PC-3 (cell line): ENCODE data around the gene KDM7A.

Experiments
- EZH2phosphoT487 ChIP-seq: fragments of 300-600 bp; sonication (generic); IDR thresholded peaks from 2 replicates; pipeline ENCODE4 v1.6.1; 2018; ENCODE audit warnings: mild to moderate bottlenecking, antibody characterized with exemption, low read length, borderline replicate concordance
- TF ChIP-seq, protein P1 (sequence below): fragments of 300-600 bp; sonication (generic); conservative IDR thresholded peaks from 2 replicates; pipeline ENCODE4 v1.5.1; 2017; ENCODE audit warnings: antibody characterized with exemption, low read depth, mild to moderate bottlenecking, low read length

DNA sequence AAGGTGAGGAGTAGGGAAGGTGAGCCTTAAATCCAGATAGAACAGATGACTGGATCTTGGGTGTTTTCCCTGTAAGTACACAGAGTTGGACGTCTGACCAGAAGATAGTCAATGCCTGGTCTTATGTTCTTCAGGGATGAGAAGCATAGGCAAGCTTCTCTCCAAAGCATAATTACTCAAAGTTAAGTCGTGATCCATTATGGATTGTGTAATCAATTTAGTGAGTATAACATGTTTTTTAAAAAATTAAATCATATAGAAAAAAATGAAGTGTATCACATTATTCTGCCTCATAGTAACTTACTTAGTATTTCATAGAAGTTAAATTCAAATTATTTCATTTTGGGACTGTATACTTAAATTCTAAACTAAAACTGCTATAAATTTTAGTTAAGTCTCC lies 39.7 kb downstream of the KDM7A start:
- TF ChIP-seq, protein P1, sequence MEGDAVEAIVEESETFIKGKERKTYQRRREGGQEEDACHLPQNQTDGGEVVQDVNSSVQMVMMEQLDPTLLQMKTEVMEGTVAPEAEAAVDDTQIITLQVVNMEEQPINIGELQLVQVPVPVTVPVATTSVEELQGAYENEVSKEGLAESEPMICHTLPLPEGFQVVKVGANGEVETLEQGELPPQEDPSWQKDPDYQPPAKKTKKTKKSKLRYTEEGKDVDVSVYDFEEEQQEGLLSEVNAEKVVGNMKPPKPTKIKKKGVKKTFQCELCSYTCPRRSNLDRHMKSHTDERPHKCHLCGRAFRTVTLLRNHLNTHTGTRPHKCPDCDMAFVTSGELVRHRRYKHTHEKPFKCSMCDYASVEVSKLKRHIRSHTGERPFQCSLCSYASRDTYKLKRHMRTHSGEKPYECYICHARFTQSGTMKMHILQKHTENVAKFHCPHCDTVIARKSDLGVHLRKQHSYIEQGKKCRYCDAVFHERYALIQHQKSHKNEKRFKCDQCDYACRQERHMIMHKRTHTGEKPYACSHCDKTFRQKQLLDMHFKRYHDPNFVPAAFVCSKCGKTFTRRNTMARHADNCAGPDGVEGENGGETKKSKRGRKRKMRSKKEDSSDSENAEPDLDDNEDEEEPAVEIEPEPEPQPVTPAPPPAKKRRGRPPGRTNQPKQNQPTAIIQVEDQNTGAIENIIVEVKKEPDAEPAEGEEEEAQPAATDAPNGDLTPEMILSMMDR: no peak
- TF ChIP-seq EZH2phosphoT487: no peak
